LHCN-M2 (cell line): ENCODE data around the gene PRR18. TPM values are rescaled to one million over a fixed set of nuclear protein-coding genes. Genes with fewer than 3 reads are reported as not detected.
"Not testable (repeated sequence)": the region's sequence is repeated elsewhere in the genome, so short reads cannot be mapped to it uniquely, and the experiment has no call there.

Experiments used
- DNase-seq: peaks from one replicate; pipeline ENCODE4 v3.0.0-alpha.2; 2012; ENCODE audit warnings: low read depth
- polyA plus RNA-seq: library from polyadenylated mRNA; unstranded; fragments of >200 nt; gene quantifications from one replicate; pipeline ENCODE4 v1.2.1, GENCODE V29; 2012; ENCODE audit warnings: missing spikeins
- total RNA-seq: library from RNA; depleted of rRNA; stranded (reverse); fragments of >200 nt; gene quantifications from 2 replicates; pipeline ENCODE4 v1.2.3, GENCODE V29; 2014; rRNA removed

The PRR18 gene, protein sequence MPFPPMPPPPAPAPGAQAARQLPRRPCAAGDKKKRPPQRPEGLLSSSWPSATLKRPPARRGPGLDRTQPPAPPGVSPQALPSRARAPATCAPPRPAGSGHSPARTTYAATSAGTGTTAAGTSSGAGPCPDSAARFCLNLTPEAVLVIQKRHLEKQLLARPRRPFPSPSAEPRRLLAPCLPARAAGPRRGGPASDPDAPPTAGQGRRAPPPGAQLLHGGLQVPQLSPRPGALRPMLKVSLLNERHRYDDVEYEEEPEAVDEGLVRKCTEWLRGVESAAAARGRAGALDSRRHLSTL
- total RNA-seq, result not detected in 2 replicates
- 0.02 TPM for polyA plus RNA-seq

DNA sequence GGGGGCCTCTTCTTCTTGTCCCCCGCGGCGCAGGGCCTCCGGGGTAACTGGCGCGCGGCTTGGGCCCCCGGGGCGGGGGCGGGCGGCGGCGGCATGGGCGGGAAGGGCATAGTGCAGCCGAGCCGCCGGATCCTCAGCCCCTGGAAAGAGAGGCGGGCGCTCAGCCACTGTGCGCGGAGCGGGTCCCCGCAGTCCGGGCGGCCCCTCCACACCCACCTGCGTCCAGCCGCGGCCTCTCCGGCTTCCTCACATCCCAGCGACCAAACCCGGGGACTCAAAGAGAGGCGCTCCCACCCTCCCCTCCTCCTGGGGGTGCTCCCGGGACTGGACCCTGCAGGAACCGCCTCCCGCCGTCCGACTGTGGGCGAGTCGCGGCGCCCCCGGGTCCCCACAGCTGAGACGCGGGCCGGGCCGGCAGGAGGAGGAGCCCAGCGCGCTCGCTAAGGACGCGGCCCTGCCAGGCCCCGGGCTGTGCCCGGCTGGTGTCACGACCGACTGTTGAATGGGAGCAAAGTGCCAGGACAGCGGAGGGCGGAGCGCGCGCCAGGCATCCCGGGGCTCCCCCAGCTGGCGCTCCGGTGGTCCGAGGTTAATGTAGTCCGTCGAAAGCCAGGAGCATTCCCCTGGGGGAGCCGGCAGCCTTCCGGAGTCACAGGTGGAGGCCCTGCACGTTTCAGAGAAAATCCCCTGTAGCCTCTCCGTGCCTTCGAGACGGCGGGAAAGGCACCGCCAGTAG, at the start of gene PRR18:
Gene PRR18, minus strand, starts transcription at position 360 of the 736 bp plus-strand sequence. Its CDS starts 250 bp downstream, at position 110.
- no peak for DNase-seq

DNA sequence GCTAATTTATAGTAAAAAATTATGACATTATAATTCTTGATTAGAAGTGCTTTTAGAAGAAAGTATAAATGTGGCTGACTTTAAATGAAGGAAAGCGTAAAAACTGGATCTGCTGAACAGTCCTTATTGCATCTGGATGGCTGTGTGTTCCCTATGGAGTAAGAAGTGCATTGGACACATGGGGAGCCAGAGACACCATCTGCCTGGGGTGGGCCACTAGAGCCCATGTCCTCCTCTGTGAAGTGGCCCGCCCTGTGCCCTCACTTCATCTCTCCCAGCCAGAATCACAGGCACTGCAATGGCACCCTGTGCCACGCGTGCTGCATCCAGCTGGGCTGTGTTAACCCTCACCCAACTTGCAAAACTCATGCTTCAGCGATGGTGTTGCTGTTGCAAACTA, 47.4 kb upstream of the PRR18 start:
- DNase-seq, result no peak

DNA sequence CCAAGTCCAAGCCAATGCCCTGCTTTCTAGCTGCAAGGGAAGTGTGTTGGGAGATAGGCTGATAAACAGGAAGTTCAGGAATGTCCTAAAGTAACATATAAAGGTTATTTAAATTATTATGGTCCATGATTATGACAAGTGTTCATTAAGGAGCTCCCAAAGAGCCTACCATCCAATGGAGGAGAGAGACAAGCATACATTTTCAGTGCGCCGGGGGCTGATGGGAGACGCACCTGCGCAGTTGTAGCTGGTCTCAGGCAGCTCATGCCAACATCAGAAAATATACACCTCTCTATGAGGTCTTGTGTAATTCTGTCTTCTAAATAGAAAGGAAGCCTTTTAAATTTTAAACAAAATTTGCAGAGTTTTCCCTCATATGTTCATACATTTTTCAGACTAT, 46.8 kb upstream of the PRR18 start:
- no peak for DNase-seq

DNA sequence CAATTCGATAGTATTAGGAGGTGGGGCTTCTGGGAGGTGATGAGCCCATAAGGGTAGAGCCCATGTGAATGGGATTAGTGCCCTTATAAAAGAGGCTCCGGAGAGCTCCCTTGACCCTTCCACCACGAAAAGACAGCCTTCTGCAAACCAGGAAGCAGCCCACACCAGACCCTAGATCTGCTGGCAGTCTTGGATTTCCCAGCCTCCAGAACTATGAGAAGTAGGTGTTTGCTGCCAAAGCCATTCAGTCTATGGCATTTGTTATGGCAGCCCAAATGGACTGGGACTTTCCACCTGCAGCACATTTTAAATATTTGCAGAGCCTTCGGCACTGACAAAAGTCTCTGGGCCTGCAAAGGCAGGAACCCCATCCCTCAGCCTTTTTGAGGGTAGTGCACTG, 46.0 kb upstream of the PRR18 start:
- DNase-seq, result no peak

DNA sequence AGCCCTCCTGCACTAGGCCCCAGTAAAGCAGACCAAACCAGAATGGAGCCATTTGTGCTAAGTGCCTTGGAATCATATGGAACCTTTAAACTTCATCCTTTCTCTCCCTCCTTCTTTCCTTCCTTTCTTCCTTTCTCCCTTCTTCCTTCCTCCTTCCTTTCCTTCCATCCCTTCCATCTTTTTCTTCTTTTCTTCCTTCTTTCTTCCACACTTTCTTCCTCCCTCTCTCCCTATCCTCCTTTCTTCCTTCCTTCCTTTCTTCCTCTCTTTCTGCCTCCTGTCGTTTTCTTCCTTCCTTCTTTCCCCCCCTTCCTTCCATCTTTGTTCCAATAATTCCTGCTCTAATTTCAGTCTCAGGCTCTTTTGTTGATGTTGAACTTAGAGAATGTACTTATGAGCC, 45.3 kb upstream of the PRR18 start:
- DNase-seq, result no peak

DNA sequence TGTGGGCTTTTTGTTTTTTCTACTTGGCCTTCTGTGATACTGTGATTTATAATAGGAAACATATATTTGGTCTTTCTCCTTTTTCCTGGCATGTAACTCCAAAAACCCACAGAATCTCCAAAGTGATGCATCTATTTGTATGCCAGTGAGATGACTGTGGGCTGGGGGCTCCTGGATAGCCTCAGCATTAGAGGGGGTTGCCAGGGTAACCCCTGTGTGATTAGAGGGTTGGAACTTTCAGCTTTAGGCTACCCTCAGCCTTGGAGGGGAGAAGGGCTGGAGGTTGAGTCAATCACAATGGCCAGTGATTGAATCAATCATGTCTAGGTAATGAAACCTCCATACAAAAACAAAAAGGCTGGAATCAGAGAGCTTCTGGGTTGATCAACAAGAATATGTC, 44.7 kb upstream of the PRR18 start:
- no peak for DNase-seq

DNA sequence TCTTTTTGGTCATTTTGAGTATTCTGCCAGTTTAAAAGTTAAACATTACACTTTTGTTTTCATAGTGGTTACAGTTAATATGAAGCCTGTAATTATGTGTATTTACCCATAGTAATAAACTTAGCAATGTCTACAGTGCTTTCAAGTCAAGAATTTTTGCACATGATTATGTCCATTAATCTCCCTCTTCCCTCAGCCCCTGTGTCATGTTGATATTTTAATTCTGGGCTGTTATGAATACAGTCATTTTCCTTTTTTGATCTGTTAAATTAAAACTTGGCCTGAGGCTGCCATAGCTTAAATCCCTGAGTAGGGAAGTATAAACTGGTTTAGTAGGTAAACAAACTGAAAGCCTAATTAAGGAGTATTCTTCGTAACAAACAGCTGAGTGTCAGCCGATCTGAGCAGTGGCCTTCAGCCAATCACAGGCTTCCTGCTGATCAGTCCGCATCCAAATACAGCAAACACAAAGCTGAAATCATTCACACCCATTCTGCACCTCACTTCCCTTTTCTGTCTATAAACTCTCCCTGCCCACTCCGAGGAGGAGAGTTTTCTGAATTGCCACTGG, 43.6 kb upstream of the PRR18 start:
- DNase-seq, result no peak

DNA sequence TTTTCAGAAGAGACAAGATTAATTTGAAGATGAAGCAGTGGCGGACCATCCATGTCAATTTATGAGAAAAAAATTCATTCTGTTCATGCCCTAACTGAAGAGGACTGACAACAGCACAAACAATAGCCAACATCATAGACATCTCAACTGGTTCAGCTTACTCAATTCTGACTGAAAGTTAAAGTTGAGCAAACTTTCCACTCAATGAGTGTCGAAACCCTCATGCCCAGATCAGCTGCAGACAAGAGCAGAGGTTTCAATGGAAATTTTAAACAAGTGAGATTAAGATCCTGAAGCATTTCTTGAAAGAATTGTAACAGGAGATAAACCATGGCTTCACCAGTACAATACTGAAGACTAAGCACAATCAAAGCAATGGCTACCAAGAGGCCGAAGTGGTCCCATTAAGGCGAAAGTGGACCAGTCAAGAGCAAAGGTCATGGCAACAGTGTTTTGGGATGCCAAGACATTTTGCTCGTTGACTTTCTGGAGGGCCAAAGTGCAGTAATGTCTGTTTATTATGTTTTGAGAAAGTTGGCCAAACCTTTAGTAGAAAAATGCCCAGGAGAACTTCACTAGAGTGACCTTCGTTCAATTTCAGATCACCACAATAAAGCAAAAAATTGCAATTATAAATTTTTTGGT, 40.2 kb upstream of the PRR18 start:
- DNase-seq, result no peak

DNA sequence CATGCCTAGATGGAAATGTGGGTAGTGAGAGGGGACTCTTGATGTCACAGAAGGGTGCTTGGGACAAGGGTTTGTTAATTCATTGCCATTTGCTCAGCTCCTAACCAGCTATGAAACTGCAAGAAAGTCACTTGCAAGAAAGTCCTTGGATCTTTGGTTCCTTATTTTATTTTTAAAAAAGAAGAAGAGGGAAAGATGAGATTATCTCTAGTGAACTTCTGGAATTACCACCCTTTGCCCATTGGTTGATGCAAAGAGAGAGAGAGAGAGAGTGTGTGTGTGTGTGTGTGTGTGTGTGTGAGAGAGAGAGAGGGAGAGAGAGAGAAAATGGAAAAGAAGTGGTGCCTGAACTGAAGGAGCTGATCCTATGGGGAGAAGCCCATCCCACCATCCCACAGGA, 38.8 kb upstream of the PRR18 start:
- DNase-seq, result no peak

DNA sequence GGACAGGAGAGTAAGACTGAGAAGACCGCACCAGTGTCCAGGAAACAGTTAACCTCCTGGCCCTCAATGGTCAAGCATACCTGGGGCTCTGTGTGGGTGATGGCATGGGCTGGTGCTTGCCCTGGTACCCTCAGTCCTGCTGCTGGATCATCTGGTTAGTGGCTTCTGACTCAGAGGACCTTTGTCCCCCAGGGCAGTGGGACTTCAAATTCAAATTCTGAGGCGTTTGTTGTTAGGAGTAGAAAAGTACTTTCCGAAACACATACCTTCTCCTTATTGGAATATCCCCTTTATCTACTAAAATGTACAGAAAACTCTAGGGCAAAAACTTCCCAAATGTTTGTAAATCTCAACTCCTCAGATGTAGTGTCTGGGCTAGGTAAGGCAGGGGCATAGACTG, 38.3 kb upstream of the PRR18 start:
- no peak for DNase-seq

DNA sequence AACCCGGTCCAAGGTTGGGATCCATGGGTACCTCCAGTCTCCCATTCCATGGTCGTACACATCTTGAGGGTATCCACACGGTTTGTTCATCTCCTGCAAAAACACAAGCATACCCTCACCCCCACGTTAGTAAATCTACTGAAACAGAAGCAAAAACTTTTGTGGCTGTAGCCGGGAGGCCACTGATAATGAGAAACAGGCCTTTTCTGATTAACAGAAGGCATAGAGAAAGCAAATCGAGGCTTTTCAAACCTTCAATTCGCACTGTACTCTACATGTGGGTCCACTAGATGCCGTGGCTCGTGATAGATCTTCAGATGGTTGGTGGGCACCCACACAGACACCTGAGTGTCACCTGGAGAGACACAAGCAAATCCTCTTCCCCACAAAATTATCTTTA, 37.5 kb upstream of the PRR18 start:
- DNase-seq, result not testable (repeated sequence)

DNA sequence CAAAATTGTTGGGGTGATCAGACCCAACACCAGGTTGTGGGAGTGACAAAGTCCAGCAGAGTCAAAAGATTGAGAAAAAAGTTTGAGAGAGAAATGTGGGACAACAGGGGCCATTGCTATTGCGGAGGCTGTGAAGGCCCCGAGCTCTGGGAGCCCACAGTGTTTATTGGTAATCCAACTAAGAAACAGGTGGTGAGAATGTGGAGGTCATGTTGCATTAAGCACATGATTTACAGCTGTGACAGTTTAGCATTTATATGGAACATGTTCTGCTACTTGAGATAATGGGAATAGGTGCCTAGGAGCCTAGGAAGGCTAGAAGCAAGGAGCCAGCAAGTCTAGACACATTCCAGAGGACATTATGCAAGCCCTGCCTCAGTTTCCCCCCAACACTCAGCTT, 36.7 kb upstream of the PRR18 start:
- not testable (repeated sequence) for DNase-seq

DNA sequence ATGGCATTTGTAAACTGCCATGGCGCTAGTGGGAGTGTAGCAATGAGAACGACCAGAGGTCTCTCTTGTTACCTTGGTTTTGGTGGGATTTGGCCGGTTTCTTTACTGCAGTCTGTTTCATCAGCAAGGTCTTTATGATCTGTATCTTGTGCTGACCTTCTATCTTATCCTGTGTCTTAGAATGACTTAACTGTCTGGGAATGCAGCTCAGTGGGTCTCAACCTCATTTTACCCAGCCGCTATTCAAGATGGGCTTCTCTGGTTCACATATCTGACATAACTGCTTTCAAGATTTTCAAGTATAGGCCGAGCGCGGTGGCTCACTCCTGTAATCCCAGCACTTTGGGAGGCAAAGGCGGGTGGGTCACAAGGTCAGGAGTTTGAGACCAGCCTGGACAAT, 36.0 kb upstream of the PRR18 start:
- DNase-seq, result no peak

DNA sequence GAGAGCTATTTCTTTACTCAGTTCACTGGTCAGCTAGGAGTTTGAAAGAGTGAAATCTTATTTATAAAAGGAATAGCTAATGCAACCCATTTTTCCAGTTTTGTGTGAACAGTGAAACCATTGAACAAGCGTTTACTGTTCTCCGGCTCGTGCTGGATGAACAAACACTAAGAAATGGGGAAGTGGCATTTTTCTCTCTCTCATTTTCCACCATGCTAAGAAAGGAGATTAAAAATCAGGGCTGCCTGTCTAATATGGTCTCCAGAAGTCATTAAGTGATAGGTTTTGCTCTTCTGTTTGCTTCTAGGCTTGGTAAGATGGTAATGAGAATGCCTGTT, 34.9 kb upstream of the PRR18 start:
- no peak for DNase-seq

DNA sequence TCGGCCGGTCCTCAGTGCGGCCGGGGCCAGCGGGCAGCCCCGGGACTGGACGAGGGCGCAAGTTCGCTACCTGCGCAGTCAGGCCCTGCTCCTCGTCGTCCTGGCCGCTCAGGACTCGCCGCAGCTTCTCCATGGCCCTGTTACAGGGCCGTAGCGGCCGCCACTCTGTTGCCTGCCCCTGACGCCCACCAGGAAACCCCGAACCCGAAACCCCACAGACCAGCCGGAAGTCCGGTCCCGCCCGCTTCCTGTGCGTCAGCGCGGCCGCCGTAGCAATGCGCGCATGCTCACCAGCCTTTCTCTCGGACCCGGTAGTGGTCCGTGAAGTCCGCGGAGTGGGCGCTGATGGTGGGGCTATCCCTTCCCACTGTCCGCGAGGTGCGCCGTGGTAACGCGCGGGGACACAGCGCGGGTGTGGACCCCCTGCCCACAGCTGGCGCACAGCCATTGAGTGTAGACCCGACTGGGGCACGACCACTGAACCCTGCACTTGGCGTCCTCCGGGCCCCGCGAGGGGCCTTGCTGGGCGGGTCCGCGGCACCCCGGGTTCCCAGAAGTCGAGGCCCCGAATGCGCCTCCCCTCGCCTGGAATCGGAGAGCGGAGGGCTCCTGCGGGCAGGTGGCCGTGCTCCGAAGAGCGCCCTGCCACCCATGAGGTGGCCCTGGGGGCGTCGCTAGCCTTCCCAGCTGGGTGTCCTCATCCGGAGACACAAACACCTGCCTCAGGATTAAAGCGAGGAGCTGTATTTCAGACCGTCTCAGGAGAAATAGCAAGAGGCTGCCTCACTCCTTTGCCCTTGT, 34.4 kb upstream of the PRR18 start, which contains the start of gene SFT2D1:
Gene SFT2D1, minus strand, starts transcription at position 197 of the 801 bp plus-strand sequence. Its CDS starts 64 bp downstream, at position 133.
- peak; percentile 66 for DNase-seq

DNA sequence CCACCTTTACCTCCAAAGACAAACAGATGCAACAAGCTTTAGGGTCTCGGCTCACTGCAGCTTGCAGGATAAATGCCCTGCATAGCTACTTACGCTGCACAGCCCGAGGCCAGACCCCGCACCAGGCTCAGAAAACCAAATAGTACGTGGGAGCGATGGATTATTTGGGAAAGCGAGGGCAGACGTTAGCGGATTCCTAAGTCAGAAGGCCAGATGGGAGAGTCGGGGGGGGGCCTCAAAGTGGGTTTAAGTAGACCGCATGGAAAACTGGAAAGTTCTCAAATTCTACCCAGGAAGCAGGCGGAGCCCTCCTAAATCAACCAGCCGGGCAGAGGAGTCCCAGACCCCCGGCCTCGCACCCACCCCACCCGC, 33.8 kb upstream of the PRR18 start:
- DNase-seq, result no peak

DNA sequence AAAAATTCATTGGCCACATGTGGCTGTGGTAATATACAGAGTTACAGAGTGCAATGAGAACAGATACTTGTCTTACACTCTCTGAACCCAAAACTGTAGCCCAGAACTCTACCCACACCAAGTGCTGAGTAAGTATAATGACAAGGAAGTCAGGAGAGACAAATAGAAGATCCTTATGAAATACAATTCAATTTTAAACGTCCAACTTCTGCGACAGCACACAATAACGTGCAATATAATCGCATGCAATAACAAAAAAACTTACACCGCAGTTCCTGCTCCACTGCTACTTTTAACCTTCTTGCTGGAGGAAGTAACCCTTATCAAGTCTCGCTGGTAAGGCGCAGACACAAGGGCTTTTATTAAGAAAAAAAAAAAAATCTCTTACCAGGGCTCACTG, 33.3 kb upstream of the PRR18 start:
- DNase-seq, result no peak

DNA sequence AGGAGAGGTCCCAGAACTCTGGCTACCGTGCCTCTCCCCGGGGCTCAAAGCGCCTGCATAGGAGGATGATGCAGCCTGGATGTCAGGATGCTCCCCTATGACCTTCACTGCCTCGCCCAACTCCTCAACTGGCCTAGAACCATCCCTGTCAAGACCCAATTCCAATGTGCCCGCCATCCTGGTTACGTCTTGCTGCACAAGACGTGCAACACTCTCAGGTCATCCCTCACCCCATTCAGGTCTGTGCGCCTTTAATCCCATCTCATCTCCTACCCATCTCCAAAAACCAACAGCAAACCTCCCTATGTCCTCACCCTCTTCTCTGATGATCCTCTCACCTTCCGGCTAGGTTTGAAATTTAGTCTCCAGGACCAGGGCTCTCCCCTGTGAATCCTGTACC, 30.7 kb upstream of the PRR18 start:
- no peak for DNase-seq

DNA sequence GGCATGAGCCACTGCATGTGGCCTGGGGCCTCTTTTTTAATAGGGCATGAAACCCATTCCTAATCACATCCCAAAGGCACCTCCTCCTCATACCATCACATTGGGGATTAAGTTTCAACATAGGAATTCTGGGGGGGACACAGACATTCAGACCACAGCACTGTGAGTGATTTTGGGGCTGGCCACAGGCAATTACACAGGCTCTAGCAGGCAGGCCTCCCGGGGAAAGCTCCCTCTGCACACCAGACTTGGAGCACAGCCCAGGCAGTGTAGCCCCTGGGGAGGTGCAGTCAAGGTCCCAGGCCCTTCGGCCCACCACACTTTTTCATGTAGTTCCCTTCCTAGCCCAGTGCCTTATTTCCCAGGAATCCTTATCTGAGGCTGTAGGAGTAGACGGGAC, 28.7 kb upstream of the PRR18 start:
- no peak for DNase-seq

DNA sequence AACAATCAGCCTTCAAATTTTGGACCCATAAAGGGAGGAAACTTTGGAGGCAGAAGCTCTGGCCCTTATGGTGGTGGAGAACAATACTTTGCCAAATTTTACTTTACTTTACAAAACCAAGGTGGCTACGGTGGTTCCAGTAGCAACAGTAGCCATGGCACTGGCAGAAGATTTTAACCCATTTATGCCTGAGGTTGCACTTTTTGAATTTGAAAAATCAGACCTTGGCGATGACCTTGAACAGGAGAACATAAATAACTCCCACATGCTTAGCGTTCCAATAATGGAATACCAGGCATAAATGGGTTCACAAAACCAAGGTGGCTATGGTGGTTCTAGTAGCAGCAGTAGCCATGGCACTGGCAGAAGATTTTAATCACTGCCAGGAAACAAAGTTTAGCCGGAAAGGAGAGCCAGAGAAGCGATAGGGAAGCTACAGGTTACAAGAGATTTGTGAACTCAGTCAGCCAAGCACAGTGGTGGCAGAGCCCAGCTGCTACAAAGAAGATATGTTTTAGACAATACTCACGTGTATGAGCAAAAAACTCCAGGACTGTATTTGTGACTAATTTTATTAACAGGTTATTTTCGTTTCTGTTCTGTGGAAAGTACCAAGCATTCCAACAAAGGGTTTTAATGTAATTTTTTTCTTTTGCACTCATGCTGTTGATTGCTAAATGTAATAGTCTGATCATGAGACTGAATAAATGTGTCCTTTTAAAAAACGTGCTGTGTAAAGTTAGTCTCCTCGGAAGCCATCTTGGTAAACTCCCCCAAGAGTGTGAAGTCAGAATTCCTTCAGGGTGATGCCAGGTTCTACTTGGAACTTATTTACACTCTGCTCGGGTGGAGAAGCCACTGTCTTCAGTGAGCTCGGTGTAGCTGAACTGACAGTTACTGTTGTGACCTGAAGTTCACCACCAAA, 27.4 kb upstream of the PRR18 start:
- DNase-seq, result no peak

DNA sequence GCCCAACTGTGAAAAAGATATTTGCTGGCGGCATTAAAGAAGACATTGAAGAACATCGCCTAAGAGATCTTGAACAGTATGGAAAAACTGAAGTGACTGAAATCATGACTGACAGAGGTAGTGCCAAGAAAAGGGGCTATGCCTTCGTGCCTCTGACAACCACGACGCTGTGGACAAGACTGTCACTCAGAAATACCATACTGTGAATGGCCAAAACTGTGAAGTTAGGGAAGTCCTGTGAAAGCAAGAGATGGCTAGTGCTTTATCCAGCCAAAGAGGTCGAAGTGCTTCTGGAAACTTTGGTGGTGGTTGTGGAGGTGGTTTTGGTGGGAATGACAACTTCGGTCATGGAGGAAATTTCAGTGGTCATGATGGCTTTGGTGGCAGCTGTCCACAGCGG, 26.7 kb upstream of the PRR18 start:
- DNase-seq, result no peak
